Measurements from ENCODE around the gene NKX1-2.
A peak's percentile ranks its signal among the peaks of the same experiment; 100 is the strongest.

Gene NKX1-2

DNA sequence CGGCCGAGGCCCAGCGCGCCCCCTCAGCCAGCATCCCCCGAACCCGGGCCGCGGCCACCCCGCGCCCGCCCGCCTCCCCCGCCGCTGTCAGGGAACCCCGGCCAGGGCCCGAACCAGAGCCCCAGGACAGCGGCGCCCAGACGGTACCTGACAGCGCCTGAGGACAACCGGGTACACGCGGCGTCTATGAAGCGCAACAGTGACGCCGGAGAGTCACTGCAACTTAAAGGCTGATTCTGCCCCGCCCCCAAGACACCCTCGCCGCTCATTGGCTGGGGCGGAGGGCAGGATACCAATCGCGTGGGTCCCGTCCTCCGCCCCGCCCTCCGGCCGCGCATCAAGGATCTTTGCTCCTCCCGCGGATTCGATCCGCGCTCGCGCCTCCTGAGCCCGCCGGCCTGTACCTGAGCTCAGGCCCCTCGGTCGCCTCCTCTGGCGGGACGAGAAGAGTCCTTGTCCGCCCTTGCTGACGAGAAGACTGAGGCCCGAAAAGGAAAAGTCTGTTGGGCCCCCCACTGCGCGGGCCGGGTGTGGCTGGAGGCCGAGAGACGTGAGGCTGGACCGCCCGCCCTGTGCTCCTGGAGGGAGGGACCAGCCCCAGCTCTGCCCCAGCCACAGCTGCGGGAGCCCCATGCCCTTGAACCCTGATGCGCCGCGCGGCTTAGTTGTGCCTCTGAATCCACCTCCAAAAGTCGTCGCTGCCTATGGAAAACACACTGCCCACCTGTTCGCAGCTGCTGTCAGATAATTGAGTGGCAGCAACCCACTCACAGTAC is 30.9 kb downstream of the NKX1-2 start, which contains the start of gene OAT:
Gene OAT (minus strand): TSS at position 198 of the 776 bp plus-strand sequence. CDS start 6,752 bp downstream, outside the sequence.
- DNase-seq (ENCODE audit: low read depth in 3 of 3, low spot score in 1 of 3), result peak; percentile 83 to 92 (median 88)

- DNase-seq (ENCODE audit: low read depth in 3 of 3, low spot score in 1 of 3), result peak in 2 of 3 donors; percentile 18 to 31
Observed at GRCh38 chr10:124417895-124418725, 31.7 kb downstream of the NKX1-2 start.

GRCh38 chr10:124416733-124417132 is 33.1 kb downstream of the NKX1-2 start:
- no peak for DNase-seq (ENCODE audit: low read depth in 3 of 3, low spot score in 1 of 3)

GRCh38 chr10:124415210-124415609 is 34.6 kb downstream of the NKX1-2 start:
- no peak for DNase-seq (ENCODE audit: low read depth in 3 of 3, low spot score in 1 of 3)

DNA sequence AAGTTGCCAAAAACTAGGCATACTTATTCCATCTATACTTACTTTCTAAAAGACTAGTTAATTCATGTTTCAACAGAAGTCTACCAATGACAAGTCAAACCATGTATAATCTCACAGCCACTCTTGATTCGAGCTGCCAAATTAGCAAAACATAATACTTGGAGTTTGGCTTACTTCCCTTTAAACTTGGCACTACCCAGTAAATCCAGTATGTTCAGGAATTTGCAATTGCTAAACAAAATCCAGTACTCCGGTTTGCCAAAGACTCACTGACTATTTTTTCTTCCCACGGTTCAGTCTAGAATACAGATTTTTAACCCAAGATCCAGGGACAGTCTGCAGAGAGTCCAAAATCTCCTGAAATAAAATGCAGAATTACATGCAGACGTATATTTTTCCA is 35.8 kb downstream of the NKX1-2 start:
- DNase-seq (ENCODE audit: low read depth in 3 of 3, low spot score in 1 of 3), result no peak

DNA sequence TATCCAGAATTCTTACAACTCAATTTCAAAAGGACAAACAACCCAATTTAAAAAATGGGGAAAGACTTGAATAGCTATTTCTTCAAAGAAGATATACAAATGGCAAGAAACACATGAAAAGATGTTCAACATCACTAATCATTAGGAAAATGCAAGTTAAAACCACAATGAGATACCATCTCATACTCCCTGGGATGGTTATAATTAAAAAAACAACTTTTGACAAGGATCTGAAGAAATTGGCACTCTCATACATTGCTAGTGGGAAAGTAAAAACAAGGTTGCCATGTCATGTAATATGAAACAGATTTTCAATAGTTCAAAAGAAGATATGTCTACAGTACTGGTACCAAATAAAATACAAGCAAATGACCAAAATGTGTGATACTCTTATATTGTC is 40.1 kb downstream of the NKX1-2 start:
- no peak for DNase-seq (ENCODE audit: low read depth in 3 of 3, low spot score in 1 of 3)

DNA sequence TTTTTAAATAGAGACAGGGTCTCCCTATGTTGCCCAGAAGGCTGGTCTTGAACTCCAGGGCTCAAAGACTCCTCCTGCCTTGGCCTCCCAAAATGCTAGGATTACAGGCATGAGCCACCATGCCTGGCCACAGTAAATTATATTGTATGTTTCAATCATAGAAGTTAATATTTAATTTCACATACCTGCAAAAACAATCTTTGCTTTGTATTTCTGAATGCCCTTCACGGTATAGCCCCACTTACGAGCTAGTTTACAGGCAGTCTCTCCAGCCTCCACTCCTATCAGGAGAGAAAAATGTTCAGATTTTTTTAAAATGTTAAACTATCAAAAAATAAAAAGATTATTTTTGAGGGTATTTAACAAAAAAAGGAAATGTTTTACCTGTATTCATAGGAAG is 41.5 kb downstream of the NKX1-2 start:
- DNase-seq (ENCODE audit: low read depth in 3 of 3, low spot score in 1 of 3), result no peak

DNA sequence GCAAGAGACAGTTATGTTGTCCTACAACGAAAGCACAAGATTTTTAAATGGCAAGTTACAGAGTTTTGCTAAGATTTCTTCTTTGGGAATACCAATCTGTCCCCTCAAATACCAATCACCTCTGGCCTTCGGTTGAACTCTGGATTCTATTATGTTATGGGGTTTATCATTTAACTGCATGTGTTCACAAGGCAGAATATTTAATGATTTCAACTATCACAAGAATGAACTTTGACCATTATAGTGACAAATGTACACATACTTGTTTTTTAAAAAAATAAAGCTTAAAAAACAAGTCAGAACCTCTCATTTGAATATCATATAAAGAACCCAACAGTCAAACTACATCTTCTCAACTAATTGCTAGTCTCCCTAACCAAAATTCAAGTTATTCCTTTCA is 42.4 kb downstream of the NKX1-2 start:
- DNase-seq (ENCODE audit: low read depth in 3 of 3, low spot score in 1 of 3), result no peak

DNA sequence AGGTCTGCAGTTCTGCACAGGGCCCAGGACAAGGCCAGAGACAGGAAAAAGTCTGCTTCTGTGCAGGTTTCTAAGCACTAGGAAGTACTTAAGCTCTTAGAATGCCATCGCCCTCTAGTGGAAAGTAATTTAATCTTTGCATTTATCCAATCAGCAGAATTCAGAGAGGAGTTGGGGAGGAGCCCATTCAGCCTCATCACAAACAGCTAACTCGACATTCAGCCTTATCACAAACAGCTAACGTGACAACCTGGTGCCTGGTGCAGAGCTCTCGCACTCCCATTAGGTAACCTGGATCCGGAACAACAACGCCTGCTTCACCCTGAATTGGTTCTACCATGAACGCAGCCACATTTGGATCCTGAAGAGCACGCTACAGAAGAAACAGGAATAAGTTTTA is 46.3 kb downstream of the NKX1-2 start:
- no peak for DNase-seq (ENCODE audit: low read depth in 3 of 3, low spot score in 1 of 3)

DNA sequence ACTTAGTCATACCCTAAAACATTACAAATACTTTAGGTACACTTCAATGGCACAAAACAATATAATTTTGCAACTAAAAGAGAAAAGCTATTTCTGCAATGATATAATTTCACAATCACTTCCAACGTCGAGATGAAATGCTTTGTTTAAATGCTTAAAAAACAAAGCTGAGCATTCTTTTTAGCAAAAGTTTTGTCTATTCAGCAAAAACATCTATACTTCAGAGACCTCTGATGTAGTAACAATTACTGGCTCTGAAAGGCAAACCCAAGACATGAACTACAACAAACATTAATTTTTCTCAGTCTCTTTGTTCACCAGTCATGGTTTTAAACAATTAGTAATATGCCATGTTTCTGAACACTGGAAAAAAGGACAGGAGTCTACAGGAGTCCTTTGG is 47.6 kb downstream of the NKX1-2 start:
- DNase-seq (ENCODE audit: low read depth in 3 of 3, low spot score in 1 of 3), result no peak

- DNase-seq (ENCODE audit: low read depth in 3 of 3, low spot score in 1 of 3), result no peak
Observed at GRCh38 chr10:124401633-124402032, 48.2 kb downstream of the NKX1-2 start.
